ENCODE data around the gene DMD.

DNA sequence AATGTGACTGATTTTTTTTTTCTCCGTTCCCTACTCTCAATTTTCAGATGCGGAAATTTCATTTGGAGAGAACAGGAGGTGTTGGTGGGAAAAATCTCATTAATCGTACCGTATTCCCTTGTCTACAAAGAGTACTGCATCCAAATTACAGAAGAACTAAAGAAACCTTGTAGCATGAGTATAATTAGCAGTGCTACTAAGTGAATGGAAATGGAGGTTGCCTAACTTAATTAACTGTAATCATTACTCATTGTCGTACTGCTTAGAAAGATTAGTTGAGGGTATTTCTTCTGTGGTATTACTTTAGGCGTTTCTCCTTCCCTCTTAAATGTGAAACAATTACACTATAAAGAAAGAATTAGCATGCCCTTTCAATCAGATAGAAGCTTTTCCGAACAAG lies 81.7 kb downstream of the DMD start:
- TF ChIP-seq CTCF (IDR thresholded peaks at IDR 0.05) (no peak), POLR2A (IDR thresholded peaks at IDR 0.05) (no peak)
